H1 (cell line): ENCODE results near the gene ACOX1. TPM values are rescaled to one million over a fixed set of nuclear protein-coding genes. Genes with fewer than 3 reads are reported as not detected.
A peak's percentile ranks its signal among the peaks of the same experiment; 100 is the strongest.

Source experiments
- CTCF ChIA-PET: fragments of 300-600 bp; sonication (Branson Sonifier 250); formaldehyde crosslinking; loops from one replicate; lab custom pipeline; 2021; ENCODE audit not compliant: partially characterized antibody; lab: Charles Lee
- POLR2A ChIA-PET: fragments of 300-600 bp; sonication (Branson Sonifier 250); formaldehyde crosslinking; loops from one replicate; lab custom pipeline; 2021; ENCODE audit warnings: inconsistent platforms; ENCODE audit not compliant: partially characterized antibody; lab: Charles Lee
- DNase-seq, 2 experiments: peaks; one replicate each; pipeline versions ENCODE4 v3.0.0 to v3.0.0-alpha.2; 2010 to 2022; ENCODE audit warnings: low spot score in 2 of 2, low read depth in 1 of 2, mixed read lengths in 1 of 2
- FAIRE-seq: peaks from 2 replicates; lab custom pipeline; 2011; peaks lifted over from hg19 to GRCh38; lab: Jason Lieb, UNC
- H2AFZ ChIP-seq: 2 replicates; pipeline ENCODE4 v1.8.1; 2012; ENCODE audit warnings: low read length, inconsistent platforms
- H2AK5ac ChIP-seq: 2 replicates; pipeline ENCODE4 v1.6.1; 2013; ENCODE audit warnings: low read depth, low read length
- H2BK120ac ChIP-seq: replicated peaks from 2 replicates; pipeline ENCODE3; 2013; ENCODE audit warnings: low read depth, low read length, inconsistent platforms
- H2BK12ac ChIP-seq: 2 replicates; pipeline ENCODE4 v1.6.1; 2013; ENCODE audit warnings: low read depth, low read length
- H2BK15ac ChIP-seq: 2 replicates; pipeline ENCODE4 v1.6.1; 2013; ENCODE audit warnings: low read length
- H2BK20ac ChIP-seq: 2 replicates; pipeline ENCODE4 v1.6.1; 2013; ENCODE audit warnings: low read length
- H2BK5ac ChIP-seq: 2 replicates; pipeline ENCODE4 v1.6.1; 2013; ENCODE audit warnings: low read depth, low read length
- H3K14ac ChIP-seq: 2 replicates; pipeline ENCODE4 v1.6.1; 2013; ENCODE audit warnings: inconsistent platforms; ENCODE audit not compliant: insufficient read length
- H3K18ac ChIP-seq: 2 replicates; pipeline ENCODE4 v1.6.1; 2013; ENCODE audit warnings: low read length; ENCODE audit errors: extremely low read depth
- H3K23ac ChIP-seq: 2 replicates; pipeline ENCODE4 v1.6.1; 2013; ENCODE audit warnings: inconsistent platforms; ENCODE audit not compliant: insufficient read length
- H3K23me2 ChIP-seq: 2 replicates; pipeline ENCODE4 v1.6.1; 2013; ENCODE audit warnings: low read depth, low read length
- H3K27ac ChIP-seq: 2 replicates; pipeline ENCODE4 v1.6.1; 2011; ENCODE audit warnings: low read depth, low read length, inconsistent platforms
- H3K27me3 ChIP-seq, 4 experiments: replicated peaks in 1 of 4; 1 replicate in 1 of 4; 2 replicates in 3 of 4; pipeline versions ENCODE4 v1.6.1 to v1.8.1; 2011 to 2013; ENCODE audit warnings: low read length in 3 of 4, mild to moderate bottlenecking in 3 of 4, inconsistent platforms in 2 of 4, mixed read lengths in 2 of 4, moderate library complexity in 1 of 4; ENCODE audit not compliant: control insufficient read depth in 3 of 4, insufficient read depth in 3 of 4; ENCODE audit errors: extremely low read depth in 1 of 4
- H3K36me3 ChIP-seq, 4 experiments: 2 replicates each; pipeline versions ENCODE4 v1.6.1 to v1.8.1; 2011 to 2013; ENCODE audit warnings: mild to moderate bottlenecking in 4 of 4, low read length in 3 of 4, moderate library complexity in 2 of 4, control low read depth in 1 of 4, inconsistent platforms in 1 of 4; ENCODE audit not compliant: insufficient read depth in 4 of 4, control insufficient read depth in 2 of 4
- H3K4ac ChIP-seq: replicated peaks from 2 replicates; pipeline ENCODE3; 2013; ENCODE audit warnings: low read length, low read depth, mixed read lengths, inconsistent platforms; ENCODE audit not compliant: insufficient read length
- H3K4me1 ChIP-seq, 4 experiments: replicated peaks in 1 of 4; 1 replicate in 1 of 4; 2 replicates in 3 of 4; pipeline versions ENCODE4 v1.6.1 to v1.8.1; 2011 to 2013; ENCODE audit warnings: low read length in 3 of 4, inconsistent platforms in 2 of 4, mixed read lengths in 1 of 4; ENCODE audit not compliant: insufficient read depth in 4 of 4, control insufficient read depth in 3 of 4
- H3K4me2 ChIP-seq, 2 experiments: 2 replicates each; pipeline versions ENCODE4 v1.6.1 to v1.8.1; 2011 to 2013; ENCODE audit warnings: low read depth in 2 of 2, low read length in 2 of 2, control low read depth in 1 of 2, inconsistent platforms in 1 of 2, mild to moderate bottlenecking in 1 of 2; ENCODE audit not compliant: insufficient read depth in 1 of 2
- H3K4me3 ChIP-seq, 4 experiments: fragments of 200-600, 300-600 bp in 1 of 4; sonication (generic), shearing (Covaris generic), sonication (Bioruptor Twin) in 1 of 4; 2 replicates each; pipeline versions ENCODE4 v1.5.1 to v1.8.1; 2011 to 2016; ENCODE audit warnings: low read length in 4 of 4, low read depth in 3 of 4, control low read depth in 2 of 4, inconsistent platforms in 2 of 4, mild to moderate bottlenecking in 2 of 4, mixed read lengths in 1 of 4, moderate library complexity in 1 of 4; ENCODE audit not compliant: insufficient read depth in 2 of 4; ENCODE audit errors: extremely low read depth in 1 of 4
- H3K56ac ChIP-seq: replicated peaks from 2 replicates; pipeline ENCODE3; 2013; ENCODE audit warnings: low read depth, mild to moderate bottlenecking, mixed read lengths, low read length, inconsistent platforms; ENCODE audit not compliant: insufficient read length
- H3K79me1 ChIP-seq: 2 replicates; pipeline ENCODE4 v1.6.1; 2013; ENCODE audit warnings: low read depth, low read length, control low read depth
- H3K79me2 ChIP-seq, 2 experiments: 2 replicates each; pipeline versions ENCODE4 v1.6.1 to v1.8.1; 2012 to 2013; ENCODE audit warnings: low read length in 2 of 2, mild to moderate bottlenecking in 2 of 2, inconsistent platforms in 1 of 2; ENCODE audit not compliant: insufficient read depth in 2 of 2, control insufficient read depth in 1 of 2
- H3K9ac ChIP-seq, 4 experiments: replicated peaks in 1 of 4; 1 replicate in 1 of 4; 2 replicates in 3 of 4; pipeline versions ENCODE4 v1.6.1 to v1.8.1; 2011 to 2013; ENCODE audit warnings: low read depth in 3 of 4, low read length in 3 of 4, control low read depth in 2 of 4, mild to moderate bottlenecking in 2 of 4, moderate library complexity in 2 of 4, inconsistent platforms in 1 of 4; ENCODE audit errors: extremely low read depth in 1 of 4
- H3K9me3 ChIP-seq, 2 experiments: 2 replicates each; pipeline versions ENCODE4 v1.6.1 to v1.8.1; 2012 to 2013; ENCODE audit warnings: mild to moderate bottlenecking in 2 of 2, moderate library complexity in 2 of 2, control low read depth in 1 of 2, inconsistent platforms in 1 of 2, low read depth in 1 of 2, low read length in 1 of 2, mixed read lengths in 1 of 2; ENCODE audit not compliant: insufficient read depth in 2 of 2
- H4K20me1 ChIP-seq, 2 experiments: replicated peaks in 1 of 2; 2 replicates each; pipeline versions ENCODE3 to v1.8.1; 2011 to 2013; ENCODE audit warnings: inconsistent platforms in 2 of 2, low read length in 2 of 2, mild to moderate bottlenecking in 1 of 2; ENCODE audit not compliant: insufficient read depth in 2 of 2, control insufficient read depth in 1 of 2
- H4K5ac ChIP-seq: 2 replicates; pipeline ENCODE4 v1.6.1; 2013; ENCODE audit warnings: low read length, low read depth, mixed read lengths, inconsistent platforms; ENCODE audit not compliant: insufficient read length
- H4K8ac ChIP-seq: 2 replicates; pipeline ENCODE4 v1.8.0; 2013; ENCODE audit warnings: mild to moderate bottlenecking, moderate library complexity, low read length, inconsistent platforms; ENCODE audit not compliant: insufficient read depth; ENCODE audit errors: extremely low read depth
- H4K91ac ChIP-seq: replicated peaks from 2 replicates; pipeline ENCODE3; 2013; ENCODE audit warnings: low read length, mixed read lengths, inconsistent platforms; ENCODE audit not compliant: insufficient read length
- JUN ChIP-seq: IDR thresholded peaks from 2 replicates; pipeline ENCODE4 v1.6.1; 2011; ENCODE audit warnings: low read depth, mild to moderate bottlenecking, improper control_type of control experiment, low read length
- WGBS, 2 experiments: shearing (Covaris generic) in 1 of 2; methylation state at CpG; one replicate each; pipeline versions ENCODE4 v1.1.6 to v1.1.7; 2013 to 2015; ENCODE audit warnings: low lambda C conversion rate in 2 of 2, mixed read lengths in 2 of 2, inconsistent platforms in 1 of 2, low coverage in 1 of 2, missing lambda C conversion rate in 1 of 2; ENCODE audit not compliant: insufficient replicate concordance in 2 of 2, insufficient coverage in 1 of 2, insufficient read length in 1 of 2; ENCODE audit errors: extremely low coverage in 1 of 2, missing lambda C conversion rate in 1 of 2; 5-methylcytosine and 5-hydroxymethylcytosine counted together
- polyA plus RNA-seq, 7 experiments: library from polyadenylated mRNA; depleted of rRNA in 3 of 7; stranded (reverse) in 5 of 7; unstranded in 2 of 7; fragments of >200 nt in 5 of 7; fragments of 200-250 nt in 2 of 7; gene quantifications; 1 replicate in 5 of 7; 2 replicates in 1 of 7; 4 replicates in 1 of 7; pipeline versions ENCODE4 v1.2.1 to v1.2.3, GENCODE V29; 2011 to 2013; ENCODE audit warnings: missing spikeins in 2 of 7, mixed read lengths in 2 of 7
- total RNA-seq: library from RNA; stranded (reverse); fragmentation: NEBNext Ultra II Directional; extraction: Animal tissue kit (Norgen Biotek cat#: 25700); gene quantifications from 2 replicates; pipeline ENCODE4 v1.2.1, GENCODE V29; 2021

Gene ACOX1
- total and polyA plus RNA-seq, 2 of the 8 experiments (the other 6 are each of a cell fraction or from before 2014, with no cell fraction given) = 10.5 to 30.4 TPM

DNA sequence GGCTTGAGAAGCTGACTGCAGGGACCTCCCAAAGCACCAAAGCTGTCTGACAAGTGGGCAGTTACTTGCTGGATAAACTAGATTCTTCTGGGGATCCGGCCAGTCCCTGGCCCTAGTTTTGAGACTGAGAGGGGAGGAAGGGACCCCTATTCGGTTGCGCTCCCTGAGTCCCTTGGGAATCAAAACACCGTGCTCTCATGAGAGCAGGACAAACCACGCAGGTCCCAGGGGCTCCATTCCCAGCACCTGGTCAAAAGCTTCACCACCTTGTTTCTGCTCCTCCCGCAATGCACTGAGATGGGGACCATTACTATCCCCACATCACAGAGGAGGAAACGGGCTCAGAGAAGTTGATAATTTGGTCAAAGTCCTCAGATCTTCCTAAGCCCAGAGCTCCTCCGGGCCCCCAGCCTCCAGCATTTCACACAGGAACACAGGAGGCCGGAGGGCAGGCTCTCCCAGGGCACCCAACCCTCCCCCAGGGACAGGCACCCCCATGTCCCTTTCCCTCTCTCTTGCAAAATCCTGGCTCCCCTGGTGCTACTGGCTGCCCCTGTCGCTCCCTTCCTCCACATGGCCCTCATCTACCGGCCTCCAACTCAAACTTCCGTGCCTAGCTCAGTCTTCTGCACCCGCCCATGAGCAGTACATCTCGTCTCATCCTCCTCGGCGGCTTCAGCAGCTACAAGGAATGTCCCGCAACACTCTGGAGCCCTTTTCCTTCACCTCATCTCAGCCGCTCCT, 85.5 kb downstream of the ACOX1 start:
- Histone ChIP-seq H3K27ac (no peak overlapping the region), H3K9ac (no peak overlapping the region), H3K18ac (no peak overlapping the region; the same call in 1 of the 2 replicates), H3K4me2 (0 out of 4 replicates have a peak overlapping the region, but pooled peaks of 1 of the 2 experiments have one; percentile 88), H2AFZ (no peak overlapping the region), H4K8ac (no peak overlapping the region; the same call in 1 of the 2 replicates), H4K5ac (no peak overlapping the region), H2BK12ac (no peak overlapping the region), H3K27me3 (no peaks in the 10 kb centered on the region), H2BK120ac (no peak overlapping the region), H3K36me3 (peaks cover 2 to 19% (median 11%) of the 10 kb centered on the region in 4 experiments; a peak in 6 of 8 replicates), H3K56ac (no peak overlapping the region), H4K20me1 (peaks cover under 1 to 12% of the 10 kb centered on the region in 2 experiments), H3K79me2 (peaks cover 0 to 15% of the 10 kb centered on the region in 2 experiments; a peak in 1 of 4 replicates), H3K79me1 (peaks cover 3% of the 10 kb centered on the region; the same call in 1 of the 2 replicates), H2BK15ac (no peak overlapping the region), H2AK5ac (peak overlapping the region; percentile 56; the same call in 1 of the 2 replicates), H3K23me2 (peaks cover 8% of the 10 kb centered on the region), H3K4me3 (no peak overlapping the region), H2BK5ac (peak overlapping the region; percentile 78; the same call in 1 of the 2 replicates), H4K91ac (no peak overlapping the region), H3K14ac (no peak overlapping the region), H2BK20ac (no peak overlapping the region), H3K4me1 (peaks cover 4 to 25% (median 13%) of the 10 kb centered on the region in 4 experiments), H3K9me3 (no peaks in the 10 kb centered on the region), H3K4ac (no peak overlapping the region), H3K23ac (no peak overlapping the region)
- 91% methylated on average over 13 of the region's 18 CpGs; no CpG with 5 or more reads in 1 of the 2 experiments for WGBS, 2 experiments
- DNase-seq (no peak), FAIRE-seq (no peak)
- TF ChIP-seq JUN = no peak
- ChIA-PET POLR2A (interaction anchor here (0.5 to 12.1 kb wide), 6 partner anchors 8 to 703 kb away, joined by 3 to 143 read pairs (median 11); partner anchors contain the start of genes MRPL38, TRIM47 and UNK), CTCF (interaction anchor here (0.9 to 51.3 kb wide), 11 partner anchors 8 to 115 kb away, joined by 3 to 885 read pairs (median 6); partner anchors contain the start of genes CDK3 and TRIM47)
